HepG2 (cell line): ENCODE results near the gene NAGA. TPM values are rescaled to one million over a fixed set of nuclear protein-coding genes. Genes with fewer than 3 reads are reported as not detected.

Source experiments
- FOXP4 ChIP-seq: sonication (generic); formaldehyde crosslinking; IDR thresholded peaks from 2 replicates; pipeline ENCODE4 v1.4.0; 2020; ENCODE audit warnings: missing genetic modification reagents
- HNF4A ChIP-seq: sonication (generic); formaldehyde crosslinking; IDR thresholded peaks from 2 replicates; pipeline ENCODE4 v1.4.0; 2020; ENCODE audit warnings: missing genetic modification reagents
- HOXA3 ChIP-seq: sonication (generic); formaldehyde crosslinking; IDR thresholded peaks from 2 replicates; pipeline ENCODE4 v1.5.0; 2020; ENCODE audit warnings: missing genetic modification reagents
- KDM1A ChIP-seq: IDR thresholded peaks from 2 replicates; pipeline ENCODE4 v1.6.1; 2016; ENCODE audit warnings: missing compliant biosample characterization
- MATR3 ChIP-seq: sonication (generic); formaldehyde crosslinking; IDR thresholded peaks from 2 replicates; pipeline ENCODE4 v1.4.0; 2020; ENCODE audit warnings: missing genetic modification reagents
- MTA1 ChIP-seq: sonication (generic); formaldehyde crosslinking; IDR thresholded peaks from 2 replicates; pipeline ENCODE4 v1.4.0; 2020; ENCODE audit warnings: missing genetic modification reagents, mild to moderate bottlenecking, borderline replicate concordance
- PAWR ChIP-seq: sonication (generic); formaldehyde crosslinking; IDR thresholded peaks from 2 replicates; pipeline ENCODE4 v1.4.0; 2020; ENCODE audit warnings: missing genetic modification reagents, mild to moderate bottlenecking, borderline replicate concordance
- REPIN1 ChIP-seq: sonication (generic); formaldehyde crosslinking; IDR thresholded peaks from 2 replicates; pipeline ENCODE4 v1.8.0; 2022; ENCODE audit warnings: missing genetic modification reagents, low read depth, mild to moderate bottlenecking, borderline replicate concordance
- RFX3 ChIP-seq: IDR thresholded peaks from 2 replicates; pipeline ENCODE4 v1.6.1; 2016; ENCODE audit warnings: missing biosample characterization, missing genetic modification reagents
- TAF1 ChIP-seq: sonication (generic); formaldehyde crosslinking; IDR thresholded peaks from 2 replicates; pipeline ENCODE4 v1.4.0; 2020; ENCODE audit warnings: missing genetic modification reagents
- THAP9 ChIP-seq: sonication (generic); formaldehyde crosslinking; IDR thresholded peaks from 2 replicates; pipeline ENCODE4; 2020; ENCODE audit warnings: missing genetic modification reagents, mild to moderate bottlenecking, borderline replicate concordance
- TRIM24 ChIP-seq: sonication (generic); formaldehyde crosslinking; IDR thresholded peaks from 2 replicates; pipeline ENCODE4 v1.8.0; 2022; ENCODE audit warnings: mild to moderate bottlenecking, missing genetic modification reagents
- ZBTB1 ChIP-seq: sonication (generic); formaldehyde crosslinking; IDR thresholded peaks from 2 replicates; pipeline ENCODE4 v1.4.0; 2020; ENCODE audit warnings: missing genetic modification reagents, borderline replicate concordance
- ZBTB39 ChIP-seq: sonication (generic); formaldehyde crosslinking; IDR thresholded peaks from 2 replicates; pipeline ENCODE4 v1.5.0; 2020; ENCODE audit warnings: missing genetic modification reagents
- ZBTB7A ChIP-seq: sonication (generic); formaldehyde crosslinking; IDR thresholded peaks from 2 replicates; pipeline ENCODE4 v1.8.0; 2022; ENCODE audit warnings: mild to moderate bottlenecking, missing genetic modification reagents
- ZFP36L1 ChIP-seq: sonication (generic); formaldehyde crosslinking; IDR thresholded peaks from 2 replicates; pipeline ENCODE4 v1.8.0; 2022; ENCODE audit warnings: mild to moderate bottlenecking, missing genetic modification reagents, moderate library complexity
- ZHX1 ChIP-seq: sonication (generic); formaldehyde crosslinking; IDR thresholded peaks from 2 replicates; pipeline ENCODE4 v1.8.1; 2022; ENCODE audit warnings: low read depth, mild to moderate bottlenecking, missing genetic modification reagents
- ZNF614 ChIP-seq: IDR thresholded peaks from 2 replicates; pipeline ENCODE4 v1.6.1; 2018; ENCODE audit warnings: missing biosample characterization, missing genetic modification reagents, inconsistent platforms, borderline replicate concordance
- ZNF782 ChIP-seq: sonication (generic); formaldehyde crosslinking; IDR thresholded peaks from 2 replicates; pipeline ENCODE4 v1.4.0; 2020; ENCODE audit warnings: missing genetic modification reagents, mild to moderate bottlenecking, borderline replicate concordance
- polyA plus RNA-seq, 8 experiments: library from polyadenylated mRNA; depleted of rRNA in 3 of 8; stranded (reverse) in 7 of 8; unstranded in 1 of 8; fragments of >200 nt; fragmentation: Illumina TruSeq in 4 of 8; extraction: Trizol in 4 of 8; gene quantifications; 2 replicates each; pipeline versions ENCODE4 v1.2.1 to v1.2.3, GENCODE V29; 2011 to 2016; ENCODE audit warnings: low read depth in 4 of 8, missing spikeins in 1 of 8, mixed read lengths in 1 of 8; ENCODE audit not compliant: insufficient read depth in 1 of 8
- total RNA-seq, 5 experiments: library from RNA; depleted of rRNA; stranded (reverse); fragments of >200 nt; fragmentation: Illumina TruSeq; extraction: Trizol; gene quantifications; 2 replicates each; pipeline ENCODE4 v1.2.3, GENCODE V29; 2016; ENCODE audit warnings: low read depth in 1 of 5

The NAGA gene
- total and polyA plus RNA-seq, 2 of the 13 experiments (the other 11 are each of a cell fraction or from before 2014, with no cell fraction given), result 15.1 to 23.4 TPM

GRCh38 chr22:42079319-42080251 lies 9.0 kb upstream of the NAGA start, which contains the start of gene SMDT1 (continued):
- TF ChIP-seq ZFP36L1 (CRISPR knock-in tag) (peak; percentile 90), MTA1 (CRISPR knock-in tag) (no peak), TRIM24 (CRISPR knock-in tag) (no peak), ZNF614 (CRISPR knock-in tag) (peak; percentile 30; the same call in 1 of the 2 replicates), HOXA3 (CRISPR knock-in tag) (peak; percentile 91), ZNF782 (CRISPR knock-in tag) (0 out of 2 replicates have a peak, but pooled peaks have one; percentile 77), HNF4A (CRISPR knock-in tag) (no peak; the same call in 1 of the 2 replicates), MATR3 (CRISPR knock-in tag) (no peak), REPIN1 (peak; percentile 70), RFX3 (CRISPR knock-in tag) (no peak), TAF1 (CRISPR knock-in tag) (peak; percentile 97), FOXP4 (CRISPR knock-in tag) (0 out of 2 replicates have a peak, but pooled peaks have one; percentile 43), ZBTB7A (no peak), ZBTB1 (CRISPR knock-in tag) (no peak; the same call in 1 of the 2 replicates), KDM1A (CRISPR knock-in tag) (no peak), PAWR (no peak), ZHX1 (CRISPR knock-in tag) (peak; percentile 89), THAP9 (peak; percentile 97), ZBTB39 (CRISPR knock-in tag) (no peak)
